Activated T-helper 17 cell treated with anti-CD3 and anti-CD28 coated beads, Interleukin-2, amount 50 U/mL, for 72 hours (primary cell): ENCODE data around the gene RNF169. TPM values are rescaled to one million over a fixed set of nuclear protein-coding genes. Genes with fewer than 3 reads are reported as not detected.
A peak's percentile ranks its signal among the peaks of the same experiment; 100 is the strongest.
"Not testable (repeated sequence)": the region's sequence is repeated elsewhere in the genome, so short reads cannot be mapped to it uniquely, and the experiment has no call there.

Source experiments
- ATAC-seq: fragments of 150-1000 bp; cut with Tn5 transposase; replicated peaks from 2 replicates; pipeline ENCODE4 v1.10.0; 2021; ENCODE audit warnings: mild to moderate bottlenecking, moderate library complexity
- H3K27ac Mint-ChIP-seq: one replicate; pipeline ENCODE4 v1.8.0; 2022; ENCODE audit warnings: mixed read lengths
- H3K27me3 Mint-ChIP-seq: one replicate; pipeline ENCODE4 v1.8.0; 2022; ENCODE audit warnings: mixed read lengths
- H3K36me3 Mint-ChIP-seq: one replicate; pipeline ENCODE4 v1.8.0; 2022; ENCODE audit warnings: low read depth, mild to moderate bottlenecking, mixed read lengths
- H3K4me1 Mint-ChIP-seq: one replicate; pipeline ENCODE4 v1.8.0; 2022; ENCODE audit warnings: mixed read lengths
- H3K4me3 Mint-ChIP-seq: one replicate; pipeline ENCODE4 v1.8.0; 2022; ENCODE audit warnings: mild to moderate bottlenecking, mixed read lengths
- H3K9me3 Mint-ChIP-seq: one replicate; pipeline ENCODE4 v1.8.0; 2022; ENCODE audit warnings: mixed read lengths
- total RNA-seq, 2 donors: library from RNA; stranded (reverse); gene quantifications; one replicate each; pipeline ENCODE4 v1.2.3, GENCODE V29; 2022

Gene RNF169
- total RNA-seq, 2 donors from 2014 or later: 14.6 to 15.8 TPM

DNA sequence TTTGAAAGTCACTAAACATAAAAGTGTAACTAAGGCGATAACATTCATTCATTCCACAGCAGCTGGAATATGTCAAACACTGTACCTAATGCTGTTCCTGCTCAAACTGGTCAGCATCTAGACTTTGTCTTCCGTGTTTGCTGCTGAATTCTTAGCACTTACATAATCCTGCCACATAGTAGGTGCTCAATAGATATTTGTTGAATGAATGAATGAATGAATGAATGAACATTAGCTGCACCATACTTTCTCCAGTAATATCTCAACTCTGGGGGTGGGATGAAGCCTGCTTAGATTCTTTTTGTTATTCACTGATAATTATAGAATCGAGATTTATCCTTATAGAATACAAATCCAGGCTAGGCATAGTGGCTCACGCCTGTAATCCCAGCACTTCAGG is 6.6 kb upstream of the RNF169 start:
- Mint-ChIP-seq H3K27me3 (peaks cover 12% of the 10 kb centered on the region), H3K4me1 (peaks cover 8% of the 10 kb centered on the region), H3K4me3 (no peak overlapping the region), H3K27ac (no peak overlapping the region), H3K9me3 (no peaks in the 10 kb centered on the region), H3K36me3 (no peaks in the 10 kb centered on the region)
- ATAC-seq: no peak

DNA sequence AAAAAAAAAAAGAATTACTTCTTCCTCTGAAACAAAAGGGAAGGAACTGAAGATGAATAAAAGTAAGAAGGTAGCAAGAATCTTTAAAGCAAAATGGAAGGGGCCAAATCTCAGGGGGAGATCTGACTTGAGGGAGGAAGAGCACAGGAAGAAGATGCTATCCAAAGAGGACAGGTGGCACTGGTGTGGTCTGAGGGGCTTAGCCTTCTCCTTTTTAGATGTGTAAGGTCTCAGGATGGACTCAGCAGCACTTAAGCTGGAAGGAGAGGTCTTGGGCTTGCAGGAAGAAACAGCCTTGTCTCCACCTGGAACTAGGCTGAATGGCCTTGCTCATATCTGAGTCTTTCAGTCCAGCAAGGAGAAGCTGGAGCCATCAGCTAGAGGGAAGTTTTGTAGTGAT is 5.0 kb upstream of the RNF169 start:
- Mint-ChIP-seq H3K4me1 (peaks cover 17% of the 10 kb centered on the region), H3K27ac (no peak overlapping the region), H3K36me3 (no peaks in the 10 kb centered on the region), H3K4me3 (no peak overlapping the region), H3K27me3 (peaks cover 6% of the 10 kb centered on the region), H3K9me3 (no peaks in the 10 kb centered on the region)
- ATAC-seq: no peak

DNA sequence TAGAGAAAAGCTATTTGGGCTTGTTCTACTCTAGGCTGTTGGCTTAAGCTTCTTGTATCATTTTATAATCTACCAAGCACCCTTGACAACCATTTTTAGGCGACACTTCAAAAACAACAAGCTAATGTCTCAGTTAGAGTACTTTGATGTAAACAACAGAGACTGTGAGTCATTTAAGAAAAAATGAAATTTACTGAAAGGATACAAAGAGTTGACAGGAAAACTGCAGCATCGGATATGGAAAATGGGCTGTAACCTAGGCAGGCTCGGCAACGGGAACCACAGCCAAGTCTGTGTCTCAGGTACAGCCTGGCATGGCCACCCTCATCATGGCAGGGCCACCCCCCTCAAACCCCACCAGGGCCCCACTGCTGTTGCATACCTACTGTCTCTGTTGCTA is 4.4 kb upstream of the RNF169 start:
- Mint-ChIP-seq H3K4me3 (no peak overlapping the region), H3K36me3 (no peaks in the 10 kb centered on the region), H3K27me3 (peaks cover under 1% of the 10 kb centered on the region), H3K27ac (no peak overlapping the region), H3K4me1 (peaks cover 15% of the 10 kb centered on the region), H3K9me3 (no peaks in the 10 kb centered on the region)
- no peak for ATAC-seq

GRCh38 chr11:74746868-74747267 is 1.8 kb upstream of the RNF169 start:
- Mint-ChIP-seq H3K27me3 (no peaks in the 10 kb centered on the region), H3K4me3 (no peak overlapping the region), H3K9me3 (no peaks in the 10 kb centered on the region), H3K27ac (peak overlapping the region; percentile 65), H3K4me1 (peaks cover 18% of the 10 kb centered on the region), H3K36me3 (peaks cover 11% of the 10 kb centered on the region)
- no peak for ATAC-seq

DNA sequence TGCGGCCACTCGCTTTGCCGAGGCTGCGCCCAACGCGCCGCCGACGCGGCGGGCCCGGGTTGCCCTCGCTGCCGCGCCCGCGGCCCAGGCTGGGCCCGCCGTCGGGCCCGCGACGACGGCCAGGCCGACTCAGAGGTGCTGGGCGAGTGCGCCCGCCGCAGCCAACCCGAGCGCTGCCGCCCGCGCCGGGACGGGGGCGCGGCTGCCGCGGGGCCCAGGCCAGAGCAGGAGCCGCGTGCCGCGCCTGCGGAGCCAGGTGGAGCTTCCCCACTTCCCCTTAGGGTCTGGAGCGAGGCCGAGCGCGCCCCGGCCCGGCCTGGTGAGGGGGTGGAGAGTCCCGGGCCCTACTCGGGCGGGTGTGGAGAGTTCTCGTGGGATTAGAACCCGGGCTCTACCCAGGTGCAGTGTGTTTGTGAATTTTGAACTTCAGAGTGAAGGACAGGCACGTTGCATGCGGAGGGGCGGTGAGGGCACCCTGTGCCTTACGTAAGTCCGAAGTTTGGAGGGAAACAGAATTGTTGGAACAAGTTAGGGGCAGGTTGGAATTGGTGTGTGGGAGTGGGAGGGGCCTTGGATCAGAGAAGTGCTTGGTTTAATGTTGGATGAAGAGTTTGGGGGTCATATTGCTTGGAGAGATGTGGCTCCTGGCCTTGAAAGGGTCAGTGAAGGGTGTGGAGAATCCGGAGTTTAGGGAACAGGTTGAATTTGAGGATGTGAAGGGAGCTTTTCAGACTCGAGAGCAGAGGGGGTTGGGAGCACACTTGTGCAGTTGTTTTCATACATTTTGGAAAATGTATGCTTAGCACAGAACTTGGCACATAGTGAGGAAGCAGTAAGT is 697 bp downstream of the RNF169 start:
- Mint-ChIP-seq H3K4me3 (peak overlapping the region; percentile 92), H3K27me3 (no peaks in the 10 kb centered on the region), H3K36me3 (peaks cover 11% of the 10 kb centered on the region), H3K4me1 (peaks cover 30% of the 10 kb centered on the region), H3K27ac (peak overlapping the region; percentile 88), H3K9me3 (no peaks in the 10 kb centered on the region)
- ATAC-seq: peak; percentile 73

DNA sequence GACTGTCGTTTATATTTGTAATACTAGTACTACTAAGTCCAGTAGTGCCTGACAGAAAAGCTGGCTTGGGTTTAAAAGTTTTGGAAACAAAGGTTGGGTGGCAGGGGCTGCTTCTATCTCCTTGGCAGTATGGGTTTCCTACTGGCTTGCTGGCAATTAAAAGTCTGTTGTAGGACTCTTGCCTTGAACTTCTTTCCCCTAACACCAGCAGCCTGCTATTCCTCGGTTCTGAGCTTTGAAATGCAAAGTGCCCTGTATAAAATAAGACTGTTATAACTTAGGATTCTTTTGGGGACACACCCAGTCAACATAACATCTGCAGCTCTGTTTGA is 1.3 kb downstream of the RNF169 start:
- Mint-ChIP-seq H3K27me3 (no peaks in the 10 kb centered on the region), H3K9me3 (no peaks in the 10 kb centered on the region), H3K4me1 (peaks cover 34% of the 10 kb centered on the region), H3K27ac (peak overlapping the region; percentile 88), H3K36me3 (peaks cover 11% of the 10 kb centered on the region), H3K4me3 (peak overlapping the region; percentile 92)
- ATAC-seq: no peak

DNA sequence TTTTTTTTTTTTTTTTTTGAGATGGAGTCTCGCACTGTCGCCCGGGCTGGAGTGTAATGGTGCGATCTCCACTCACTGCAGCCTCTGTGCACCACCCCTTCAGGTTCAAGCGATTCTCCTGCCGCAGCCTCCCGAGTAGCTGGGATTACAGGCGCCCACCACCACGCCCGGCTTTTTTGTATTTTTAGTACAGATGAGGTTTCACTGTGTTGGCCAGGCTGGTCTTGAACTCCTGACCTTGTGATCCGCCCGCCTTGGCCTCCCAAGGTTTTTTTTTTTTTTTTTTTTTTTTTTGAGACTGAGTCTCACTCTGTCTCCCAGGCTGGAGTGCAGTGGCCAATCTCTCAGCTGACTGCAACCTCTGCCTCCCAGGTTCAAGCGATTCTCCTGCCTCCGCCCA is 1.9 kb downstream of the RNF169 start:
- H3K36me3 Mint-ChIP-seq: peaks cover 11% of the 10 kb centered on the region
- H3K27ac Mint-ChIP-seq, H3K27me3 Mint-ChIP-seq, H3K9me3 Mint-ChIP-seq, ATAC-seq: not testable (repeated sequence)
- H3K4me1 Mint-ChIP-seq: peaks cover 41% of the 10 kb centered on the region
- H3K4me3 Mint-ChIP-seq: peak overlapping the region; percentile 92

GRCh38 chr11:74751303-74751702 is 2.7 kb downstream of the RNF169 start:
- H3K4me3 Mint-ChIP-seq: peak overlapping the region; percentile 50
- H3K9me3 Mint-ChIP-seq: peaks cover under 1% of the 10 kb centered on the region
- no peak overlapping the region for H3K27ac Mint-ChIP-seq
- H3K36me3 Mint-ChIP-seq: peaks cover 11% of the 10 kb centered on the region
- no peak for ATAC-seq
- no peaks in the 10 kb centered on the region for H3K27me3 Mint-ChIP-seq
- peaks cover 45% of the 10 kb centered on the region for H3K4me1 Mint-ChIP-seq

GRCh38 chr11:74754507-74755252 is 6.0 kb downstream of the RNF169 start:
- peaks cover 5% of the 10 kb centered on the region for H3K9me3 Mint-ChIP-seq
- ATAC-seq: peak; percentile 94
- H3K36me3 Mint-ChIP-seq: peaks cover 7% of the 10 kb centered on the region
- H3K27ac Mint-ChIP-seq: peak overlapping the region; percentile 9
- H3K4me1 Mint-ChIP-seq: peaks cover 36% of the 10 kb centered on the region
- H3K27me3 Mint-ChIP-seq: no peaks in the 10 kb centered on the region
- peak overlapping the region; percentile 19 for H3K4me3 Mint-ChIP-seq

GRCh38 chr11:74755395-74755995 is 6.8 kb downstream of the RNF169 start:
- H3K4me1 Mint-ChIP-seq: peaks cover 34% of the 10 kb centered on the region
- H3K36me3 Mint-ChIP-seq: peaks cover 5% of the 10 kb centered on the region
- peaks cover 5% of the 10 kb centered on the region for H3K9me3 Mint-ChIP-seq
- peak overlapping the region; percentile 9 for H3K27ac Mint-ChIP-seq
- peak overlapping the region; percentile 19 for H3K4me3 Mint-ChIP-seq
- peak; percentile 51 for ATAC-seq
- no peaks in the 10 kb centered on the region for H3K27me3 Mint-ChIP-seq

- H3K27me3 Mint-ChIP-seq: no peaks in the 10 kb centered on the region
- no peak overlapping the region for H3K4me3 Mint-ChIP-seq
- H3K9me3 Mint-ChIP-seq: peaks cover 5% of the 10 kb centered on the region
- no peaks in the 10 kb centered on the region for H3K36me3 Mint-ChIP-seq
- no peak overlapping the region for H3K27ac Mint-ChIP-seq
- no peak for ATAC-seq
- H3K4me1 Mint-ChIP-seq: peaks cover 31% of the 10 kb centered on the region
Measured at GRCh38 chr11:74756571-74756970, 7.9 kb downstream of the RNF169 start.

DNA sequence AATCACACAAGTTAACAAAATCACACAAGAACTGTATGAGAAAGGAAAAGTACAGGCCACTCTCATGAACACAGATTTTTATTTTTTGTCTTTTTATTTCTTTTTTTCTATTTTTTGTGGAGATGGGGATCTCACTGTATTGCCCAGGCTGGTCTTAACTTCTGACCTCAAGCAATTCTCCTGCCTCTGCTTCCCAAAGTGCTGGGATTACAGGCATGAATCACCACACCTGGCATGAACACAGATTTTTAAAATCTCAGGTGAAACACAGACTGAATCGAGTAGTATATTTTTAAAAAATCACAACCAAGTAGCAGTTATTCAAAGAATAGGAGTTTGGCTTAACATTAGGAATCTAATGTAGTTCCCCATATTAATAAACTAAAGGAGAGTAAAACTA is 18.3 kb downstream of the RNF169 start:
- ATAC-seq: no peak
- no peaks in the 10 kb centered on the region for H3K9me3 Mint-ChIP-seq
- no peaks in the 10 kb centered on the region for H3K27me3 Mint-ChIP-seq
- no peak overlapping the region for H3K27ac Mint-ChIP-seq
- H3K36me3 Mint-ChIP-seq: peaks cover 15% of the 10 kb centered on the region
- peaks cover 48% of the 10 kb centered on the region for H3K4me1 Mint-ChIP-seq
- no peak overlapping the region for H3K4me3 Mint-ChIP-seq

DNA sequence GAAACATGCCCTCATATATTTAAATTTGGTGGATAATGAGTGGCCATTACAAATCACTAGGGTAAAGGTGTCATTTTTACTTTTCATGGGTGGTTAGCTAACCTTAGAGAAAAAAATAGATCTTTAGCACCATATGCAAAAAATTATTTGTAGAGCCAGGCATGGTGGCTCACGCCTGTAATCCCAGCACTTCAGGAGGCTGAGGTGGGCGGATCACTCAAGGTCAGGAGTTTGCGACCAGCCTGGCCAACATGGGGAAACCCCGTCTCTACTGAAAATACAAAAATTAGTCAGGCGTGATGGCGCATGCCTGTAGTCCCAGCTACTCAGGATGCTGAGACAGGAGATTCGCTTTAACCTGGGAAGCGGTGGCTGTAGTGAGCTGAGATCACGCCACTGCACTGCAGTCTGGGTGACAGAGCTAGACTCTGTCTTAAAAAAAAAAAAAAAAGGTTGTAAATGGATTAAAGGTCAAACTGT is 19.6 kb downstream of the RNF169 start:
- H3K27me3 Mint-ChIP-seq, H3K36me3 Mint-ChIP-seq, H3K9me3 Mint-ChIP-seq: not testable (repeated sequence)
- H3K27ac Mint-ChIP-seq: peak overlapping the region; percentile 84
- peak; percentile 98 for ATAC-seq
- H3K4me1 Mint-ChIP-seq: peaks cover 39% of the 10 kb centered on the region
- peak overlapping the region; percentile 62 for H3K4me3 Mint-ChIP-seq

- no peak for ATAC-seq
- Mint-ChIP-seq H3K27me3 (no peaks in the 10 kb centered on the region), H3K27ac (peak overlapping the region; percentile 84), H3K9me3 (no peaks in the 10 kb centered on the region), H3K4me3 (peak overlapping the region; percentile 62), H3K36me3 (no peaks in the 10 kb centered on the region), H3K4me1 (peaks cover 31% of the 10 kb centered on the region)
Measured at GRCh38 chr11:74769055-74769707, 20.5 kb downstream of the RNF169 start.
